ENCODE data around the gene YARS1. TPM values are rescaled to one million over a fixed set of nuclear protein-coding genes. Genes with fewer than 3 reads are reported as not detected.

The YARS1 gene
- total and polyA plus RNA-seq, 2 donors (not counting 1 experiment from before 2014, with no cell fraction given), result 94.4 to 295 TPM

DNA sequence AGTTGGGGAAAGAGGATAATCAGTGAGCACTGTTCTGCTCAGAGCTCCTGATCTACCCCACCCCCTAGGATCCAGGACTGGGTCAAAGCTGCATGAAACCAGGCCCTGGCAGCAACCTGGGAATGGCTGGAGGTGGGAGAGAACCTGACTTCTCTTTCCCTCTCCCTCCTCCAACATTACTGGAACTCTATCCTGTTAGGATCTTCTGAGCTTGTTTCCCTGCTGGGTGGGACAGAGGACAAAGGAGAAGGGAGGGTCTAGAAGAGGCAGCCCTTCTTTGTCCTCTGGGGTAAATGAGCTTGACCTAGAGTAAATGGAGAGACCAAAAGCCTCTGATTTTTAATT is 42.7 kb downstream of the YARS1 start:
- H3K36me3 ChIP-seq (ENCODE audit: control insufficient read depth, insufficient read depth, low read length), result peaks cover 23% of the 10 kb centered on the region
- no peak for TF ChIP-seq EZH2 (IDR thresholded peaks at IDR 0.05; ENCODE audit: low read length, missing control alignments)
- TF ChIP-seq, protein P1, sequence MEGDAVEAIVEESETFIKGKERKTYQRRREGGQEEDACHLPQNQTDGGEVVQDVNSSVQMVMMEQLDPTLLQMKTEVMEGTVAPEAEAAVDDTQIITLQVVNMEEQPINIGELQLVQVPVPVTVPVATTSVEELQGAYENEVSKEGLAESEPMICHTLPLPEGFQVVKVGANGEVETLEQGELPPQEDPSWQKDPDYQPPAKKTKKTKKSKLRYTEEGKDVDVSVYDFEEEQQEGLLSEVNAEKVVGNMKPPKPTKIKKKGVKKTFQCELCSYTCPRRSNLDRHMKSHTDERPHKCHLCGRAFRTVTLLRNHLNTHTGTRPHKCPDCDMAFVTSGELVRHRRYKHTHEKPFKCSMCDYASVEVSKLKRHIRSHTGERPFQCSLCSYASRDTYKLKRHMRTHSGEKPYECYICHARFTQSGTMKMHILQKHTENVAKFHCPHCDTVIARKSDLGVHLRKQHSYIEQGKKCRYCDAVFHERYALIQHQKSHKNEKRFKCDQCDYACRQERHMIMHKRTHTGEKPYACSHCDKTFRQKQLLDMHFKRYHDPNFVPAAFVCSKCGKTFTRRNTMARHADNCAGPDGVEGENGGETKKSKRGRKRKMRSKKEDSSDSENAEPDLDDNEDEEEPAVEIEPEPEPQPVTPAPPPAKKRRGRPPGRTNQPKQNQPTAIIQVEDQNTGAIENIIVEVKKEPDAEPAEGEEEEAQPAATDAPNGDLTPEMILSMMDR (conservative IDR thresholded peaks at IDR 0.05 in 1 of 2, IDR thresholded peaks at IDR 0.05 in 1 of 2; ENCODE audit: low read depth in 1 of 2, low read length in 2 of 2), result no peak
- H3K4me2 ChIP-seq (ENCODE audit: extremely low read depth, insufficient read depth, low read length), result no peak overlapping the region
- DNase-seq (ENCODE audit: low read depth in 2 of 2), result no peak
- no peak overlapping the region for H3K4me3 ChIP-seq (replicated peaks in 1 of 4; ENCODE audit: control extremely low read depth in 1 of 4, insufficient read depth in 1 of 4, low read depth in 3 of 4, low read length in 4 of 4)
- no peak overlapping the region for H3K9ac ChIP-seq (ENCODE audit: insufficient read depth, low read length)
- no peaks in the 10 kb centered on the region for H4K20me1 ChIP-seq (ENCODE audit: control insufficient read depth, extremely low read depth, insufficient read depth, low read length)
- H3K79me2 ChIP-seq (ENCODE audit: control insufficient read depth, insufficient read depth, low read length), result no peaks in the 10 kb centered on the region
- no peaks in the 10 kb centered on the region for H3K9me3 ChIP-seq (ENCODE audit: control insufficient read depth, insufficient read depth, low read depth, low read length)
- H3K27ac ChIP-seq (ENCODE audit: insufficient read depth, low read length), result no peak overlapping the region
- H3K4me1 ChIP-seq (ENCODE audit: control insufficient read depth, extremely low read depth, insufficient read depth, low read length), result peaks cover 3% of the 10 kb centered on the region
- H3K27me3 ChIP-seq (ENCODE audit: control insufficient read depth, insufficient read depth, low read length), result no peaks in the 10 kb centered on the region
- H2AFZ ChIP-seq (ENCODE audit: low read length), result no peak overlapping the region

DNA sequence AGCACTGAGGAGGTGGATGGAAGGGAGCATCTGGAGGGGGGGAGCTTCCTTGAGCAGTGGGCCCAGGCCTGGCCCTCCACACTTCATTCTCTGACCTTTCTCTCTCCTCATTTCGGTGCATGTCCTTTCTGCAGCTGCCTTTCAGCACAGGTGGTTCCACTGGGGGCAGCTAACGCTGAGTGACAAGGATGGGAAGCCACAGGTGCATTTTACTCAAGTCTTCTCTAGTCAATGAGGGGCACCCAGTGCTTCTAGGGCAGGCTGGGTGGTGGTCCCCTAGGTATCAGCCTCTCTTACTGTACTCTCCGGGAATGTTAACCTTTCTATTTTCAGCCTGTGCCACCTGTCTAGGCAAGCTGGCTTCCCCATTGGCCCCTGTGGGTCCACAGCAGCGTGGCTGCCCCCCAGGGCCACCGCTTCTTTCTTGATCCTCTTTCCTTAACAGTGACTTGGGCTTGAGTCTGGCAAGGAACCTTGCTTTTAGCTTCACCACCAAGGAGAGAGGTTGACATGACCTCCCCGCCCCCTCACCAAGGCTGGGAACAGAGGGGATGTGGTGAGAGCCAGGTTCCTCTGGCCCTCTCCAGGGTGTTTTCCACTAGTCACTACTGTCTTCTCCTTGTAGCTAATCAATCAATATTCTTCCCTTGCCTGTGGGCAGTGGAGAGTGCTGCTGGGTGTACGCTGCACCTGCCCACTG is 43.2 kb downstream of the YARS1 start:
- Histone ChIP-seq H3K4me3 (replicated peaks in 1 of 4; ENCODE audit: control extremely low read depth in 1 of 4, insufficient read depth in 1 of 4, low read depth in 3 of 4, low read length in 4 of 4) (no peak overlapping the region), H3K4me2 (ENCODE audit: extremely low read depth, insufficient read depth, low read length) (no peak overlapping the region), H3K27ac (ENCODE audit: insufficient read depth, low read length) (no peak overlapping the region), H3K27me3 (ENCODE audit: control insufficient read depth, insufficient read depth, low read length) (no peaks in the 10 kb centered on the region), H3K36me3 (ENCODE audit: control insufficient read depth, insufficient read depth, low read length) (peaks cover 19% of the 10 kb centered on the region), H3K4me1 (ENCODE audit: control insufficient read depth, extremely low read depth, insufficient read depth, low read length) (peaks cover 3% of the 10 kb centered on the region), H3K9ac (ENCODE audit: insufficient read depth, low read length) (no peak overlapping the region), H4K20me1 (ENCODE audit: control insufficient read depth, extremely low read depth, insufficient read depth, low read length) (no peaks in the 10 kb centered on the region), H2AFZ (ENCODE audit: low read length) (no peak overlapping the region), H3K79me2 (ENCODE audit: control insufficient read depth, insufficient read depth, low read length) (no peaks in the 10 kb centered on the region), H3K9me3 (ENCODE audit: control insufficient read depth, insufficient read depth, low read depth, low read length) (no peaks in the 10 kb centered on the region)
- DNase-seq (ENCODE audit: low read depth in 2 of 2), result no peak
- TF ChIP-seq EZH2 (IDR thresholded peaks at IDR 0.05; ENCODE audit: low read length, missing control alignments), result no peak
- TF ChIP-seq, protein P1 (conservative IDR thresholded peaks at IDR 0.05 in 1 of 2, IDR thresholded peaks at IDR 0.05 in 1 of 2; ENCODE audit: low read depth in 1 of 2, low read length in 2 of 2), result no peak

DNA sequence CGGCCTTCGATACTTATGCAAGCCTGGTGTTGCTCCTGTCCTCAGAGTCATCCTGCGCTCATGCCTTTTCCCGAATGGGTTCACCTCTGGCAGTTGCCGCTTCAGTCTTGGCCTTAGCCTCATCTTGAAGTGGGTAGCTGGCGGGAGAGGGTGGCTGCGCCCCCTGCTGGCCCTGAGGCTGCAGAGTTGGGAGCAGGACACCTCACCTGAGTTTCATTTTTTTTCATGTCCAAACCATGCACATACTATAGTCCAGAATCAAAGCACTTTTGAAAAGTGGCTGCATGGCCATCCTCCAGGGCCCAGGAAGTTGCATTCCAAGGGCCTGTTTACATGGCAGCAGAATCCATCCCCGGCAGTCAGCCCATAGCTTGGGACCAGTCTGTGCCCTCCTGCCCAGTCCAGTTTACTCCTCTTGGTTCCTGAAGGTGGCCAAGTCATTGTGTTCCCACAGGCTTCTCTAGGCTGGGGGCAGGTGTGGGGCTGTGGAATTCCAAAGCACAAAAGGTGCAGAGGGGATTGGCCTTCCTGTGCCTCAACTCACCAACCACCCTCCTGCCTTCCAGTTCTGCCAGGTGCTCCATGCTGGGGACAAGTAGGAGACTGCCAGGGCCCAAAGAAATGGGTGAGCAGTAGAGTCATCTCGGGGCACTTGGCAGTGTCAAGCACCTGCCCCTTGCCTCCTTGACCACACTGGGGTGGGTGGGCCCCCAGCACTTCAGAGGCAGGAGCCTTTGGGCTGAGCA is 44.0 kb downstream of the YARS1 start:
- H3K36me3 ChIP-seq (ENCODE audit: control insufficient read depth, insufficient read depth, low read length), result peaks cover 19% of the 10 kb centered on the region
- no peak overlapping the region for H3K9ac ChIP-seq (ENCODE audit: insufficient read depth, low read length)
- H3K9me3 ChIP-seq (ENCODE audit: control insufficient read depth, insufficient read depth, low read depth, low read length), result no peaks in the 10 kb centered on the region
- H3K4me2 ChIP-seq (ENCODE audit: extremely low read depth, insufficient read depth, low read length), result no peak overlapping the region
- no peak for TF ChIP-seq EZH2 (IDR thresholded peaks at IDR 0.05; ENCODE audit: low read length, missing control alignments)
- TF ChIP-seq, protein P1 (conservative IDR thresholded peaks at IDR 0.05 in 1 of 2, IDR thresholded peaks at IDR 0.05 in 1 of 2; ENCODE audit: low read depth in 1 of 2, low read length in 2 of 2), result peak; percentile 84 to 96
- no peak overlapping the region for H2AFZ ChIP-seq (ENCODE audit: low read length)
- no peak overlapping the region for H3K27ac ChIP-seq (ENCODE audit: insufficient read depth, low read length)
- DNase-seq (ENCODE audit: low read depth in 2 of 2), result peak; percentile 69 to 76
- no peak overlapping the region for H3K4me3 ChIP-seq (replicated peaks in 1 of 4; ENCODE audit: control extremely low read depth in 1 of 4, insufficient read depth in 1 of 4, low read depth in 3 of 4, low read length in 4 of 4)
- H3K79me2 ChIP-seq (ENCODE audit: control insufficient read depth, insufficient read depth, low read length), result no peaks in the 10 kb centered on the region
- peaks cover 6% of the 10 kb centered on the region for H3K4me1 ChIP-seq (ENCODE audit: control insufficient read depth, extremely low read depth, insufficient read depth, low read length)
- no peaks in the 10 kb centered on the region for H3K27me3 ChIP-seq (ENCODE audit: control insufficient read depth, insufficient read depth, low read length)
- H4K20me1 ChIP-seq (ENCODE audit: control insufficient read depth, extremely low read depth, insufficient read depth, low read length), result no peaks in the 10 kb centered on the region

Data from fibroblast of lung (primary cell).